Fibroblast of skin of left quadriceps (primary cell): ENCODE measurements around the gene TMEM109.

ENCODE experiments used
- DNase-seq, 2 experiments: peaks; one replicate each; pipeline ENCODE4 v3.0.0-alpha.2; 2013; ENCODE audit warnings: low read depth in 2 of 2

TMEM109 gene

GRCh38 chr11:60942219-60942618 lies 28.3 kb downstream of the TMEM109 start:
- DNase-seq = no peak

DNA sequence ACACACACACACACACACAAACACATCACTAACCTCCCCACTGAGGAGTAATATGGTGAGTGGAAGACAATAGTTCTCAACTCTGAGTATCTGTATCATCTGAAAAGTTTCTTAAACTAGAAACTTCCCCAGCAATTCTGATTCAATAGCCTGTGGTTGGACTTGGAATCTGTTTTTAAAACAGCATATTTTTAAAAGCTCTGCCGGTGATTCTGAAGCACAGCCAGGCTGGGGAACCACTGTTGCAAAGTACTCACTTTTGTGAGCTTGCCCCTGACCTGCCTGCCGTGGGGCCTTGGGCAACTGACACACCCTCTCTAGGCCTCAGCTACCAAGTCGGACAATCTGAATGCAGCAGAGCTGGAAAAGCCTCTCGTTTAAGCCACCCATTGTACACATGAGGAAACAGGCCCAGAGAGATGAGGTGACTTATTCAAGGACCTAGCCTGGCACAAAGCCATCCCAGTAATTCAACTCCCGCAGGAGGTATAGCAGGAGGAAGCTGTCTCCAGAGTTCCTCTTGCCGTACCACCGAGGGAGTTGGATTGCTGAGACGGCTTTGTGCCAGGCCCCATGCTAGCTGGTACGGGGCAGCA lies 29.1 kb downstream of the TMEM109 start:
- no peak for DNase-seq

DNA sequence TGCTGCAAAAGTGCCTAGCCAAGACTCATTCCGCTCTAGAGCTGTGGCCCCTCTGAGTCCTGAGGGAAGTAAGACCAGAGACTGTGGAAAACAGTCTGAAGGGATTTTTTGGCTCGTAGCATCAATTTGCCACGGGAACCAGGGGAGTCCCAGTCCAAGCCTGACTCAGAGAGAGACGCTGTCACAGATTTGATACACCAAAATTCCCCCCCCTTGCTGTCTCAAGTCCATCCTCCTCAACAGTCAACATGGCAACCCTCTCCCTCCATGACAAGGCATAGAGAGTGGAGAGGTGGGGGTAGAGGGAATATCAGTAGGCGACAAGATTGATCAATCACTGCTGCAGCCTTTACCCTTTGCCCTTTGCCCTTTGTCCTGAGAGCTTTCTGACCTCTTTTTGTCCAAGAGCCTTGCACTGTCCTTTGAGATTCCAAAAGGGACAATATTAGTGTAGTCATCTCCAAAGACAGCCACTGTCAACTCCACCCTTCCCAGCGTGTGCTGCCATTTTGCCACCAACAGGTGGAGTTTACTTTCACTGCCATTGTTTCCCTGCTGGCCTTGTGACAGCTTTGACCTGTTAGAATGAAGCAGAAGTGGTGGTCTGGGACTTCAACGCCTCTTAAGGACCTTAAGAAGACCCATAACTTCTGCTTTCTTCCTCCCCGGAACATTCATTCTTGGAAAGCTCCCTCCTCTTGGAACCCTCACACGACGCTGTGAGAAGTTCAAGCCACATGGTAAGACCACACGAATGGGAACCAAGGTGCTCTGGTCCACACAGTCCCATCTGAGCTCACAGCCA lies 30.7 kb downstream of the TMEM109 start:
- no peak for DNase-seq

DNA sequence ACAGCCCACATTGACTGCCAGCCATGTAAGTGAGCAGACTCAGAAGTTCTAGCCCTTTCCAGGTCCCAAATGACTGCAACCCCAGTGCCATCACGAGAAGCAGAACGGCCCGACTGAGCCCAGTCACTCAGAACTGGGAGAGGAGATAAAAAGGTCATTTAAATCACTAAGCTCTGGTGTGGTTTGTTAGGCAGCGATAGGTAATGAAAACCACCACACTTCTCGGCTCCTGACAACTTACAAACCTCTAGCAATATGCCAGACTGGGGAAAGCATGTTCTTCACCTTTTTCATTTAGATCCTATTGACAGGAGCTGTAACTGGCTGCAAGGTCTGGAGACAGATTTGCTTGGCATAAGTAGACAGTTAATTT lies 31.3 kb downstream of the TMEM109 start:
- DNase-seq = no peak

DNA sequence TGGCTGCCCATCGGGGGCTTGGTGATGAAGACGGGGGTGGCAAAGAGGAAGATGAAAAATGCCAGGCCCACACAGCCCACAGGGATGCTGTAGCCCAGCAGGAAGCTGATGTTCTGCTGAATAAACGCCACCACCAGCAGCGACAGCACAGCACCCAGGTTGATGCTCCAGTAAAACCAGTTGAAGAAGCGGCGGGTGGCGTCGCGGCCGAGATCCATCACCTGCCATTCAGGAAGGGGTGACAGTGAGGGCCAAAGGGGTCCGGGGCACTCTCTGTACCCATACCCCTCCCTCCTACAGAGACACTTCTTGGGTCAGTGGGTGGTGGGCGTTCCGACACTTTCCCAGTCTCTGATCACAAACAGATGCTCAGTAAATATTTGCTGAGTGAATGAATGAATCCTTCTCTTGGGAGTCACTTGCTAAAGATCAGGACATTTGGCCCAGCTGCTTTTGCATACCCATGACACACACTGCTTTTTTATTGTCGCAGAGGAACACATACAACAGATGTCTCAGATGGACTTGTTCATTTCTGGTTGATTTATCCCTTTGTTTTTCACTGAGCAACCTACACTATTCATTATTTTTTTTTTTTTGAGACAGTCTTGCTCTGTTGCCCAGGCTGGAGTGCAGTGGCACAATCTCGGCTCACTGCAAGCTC lies 32.8 kb downstream of the TMEM109 start:
- DNase-seq = no peak

- DNase-seq = no peak
Observed at GRCh38 chr11:60947700-60948099, 33.7 kb downstream of the TMEM109 start.

GRCh38 chr11:60948250-60948649 lies 34.3 kb downstream of the TMEM109 start:
- DNase-seq = no peak

- DNase-seq = no peak
Observed at GRCh38 chr11:60950024-60950423, 36.1 kb downstream of the TMEM109 start.

DNA sequence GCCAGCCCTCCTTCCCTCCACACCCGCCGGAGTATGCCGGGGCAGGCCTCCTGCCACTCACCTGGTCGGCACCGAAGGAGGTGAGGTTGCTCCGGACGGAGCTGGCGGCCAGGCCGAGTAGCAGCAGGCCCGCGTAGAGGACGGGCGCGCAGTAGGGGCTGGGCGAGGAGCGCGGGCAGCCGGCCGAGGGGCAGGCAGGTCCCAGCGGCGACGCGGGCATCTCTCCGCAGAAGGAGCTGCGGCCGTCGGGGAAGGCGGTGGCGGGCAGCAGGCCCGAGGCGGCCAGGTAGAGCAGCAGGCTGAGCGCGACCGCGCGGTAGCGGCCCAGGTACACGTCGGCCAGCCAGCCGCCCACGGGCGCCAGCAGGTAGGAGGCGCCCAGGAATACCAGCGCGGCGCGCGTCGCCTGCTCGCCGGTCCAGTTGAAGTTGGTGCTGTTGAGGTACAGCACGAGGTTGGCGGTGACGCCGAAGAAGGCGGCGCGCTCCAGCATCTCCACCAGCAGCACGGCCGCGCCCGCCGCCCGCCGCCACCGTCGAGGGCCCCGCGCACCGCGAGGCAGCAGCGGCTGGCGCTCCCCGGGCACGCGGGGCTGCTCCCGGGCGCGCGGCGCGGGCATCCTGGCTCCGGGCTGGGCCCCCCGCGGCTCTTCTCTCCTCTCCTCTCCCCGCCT lies 37.1 kb downstream of the TMEM109 start:
- no peak for DNase-seq

DNA sequence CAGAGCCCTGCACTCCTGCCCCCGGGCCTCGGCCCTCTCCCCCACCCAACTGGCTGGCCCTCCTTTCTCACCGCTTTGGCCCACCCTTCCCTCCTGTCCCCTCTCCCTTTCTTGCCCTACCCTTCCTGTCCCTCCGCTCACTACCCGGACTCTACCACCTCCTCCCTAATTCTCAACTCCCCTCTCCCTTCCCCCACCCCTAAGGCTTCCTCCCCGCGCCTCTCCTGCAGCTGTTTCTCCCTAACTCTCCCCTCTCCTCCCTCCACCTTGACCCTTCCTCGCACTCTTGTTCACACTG lies 37.6 kb downstream of the TMEM109 start:
- DNase-seq = no peak

DNA sequence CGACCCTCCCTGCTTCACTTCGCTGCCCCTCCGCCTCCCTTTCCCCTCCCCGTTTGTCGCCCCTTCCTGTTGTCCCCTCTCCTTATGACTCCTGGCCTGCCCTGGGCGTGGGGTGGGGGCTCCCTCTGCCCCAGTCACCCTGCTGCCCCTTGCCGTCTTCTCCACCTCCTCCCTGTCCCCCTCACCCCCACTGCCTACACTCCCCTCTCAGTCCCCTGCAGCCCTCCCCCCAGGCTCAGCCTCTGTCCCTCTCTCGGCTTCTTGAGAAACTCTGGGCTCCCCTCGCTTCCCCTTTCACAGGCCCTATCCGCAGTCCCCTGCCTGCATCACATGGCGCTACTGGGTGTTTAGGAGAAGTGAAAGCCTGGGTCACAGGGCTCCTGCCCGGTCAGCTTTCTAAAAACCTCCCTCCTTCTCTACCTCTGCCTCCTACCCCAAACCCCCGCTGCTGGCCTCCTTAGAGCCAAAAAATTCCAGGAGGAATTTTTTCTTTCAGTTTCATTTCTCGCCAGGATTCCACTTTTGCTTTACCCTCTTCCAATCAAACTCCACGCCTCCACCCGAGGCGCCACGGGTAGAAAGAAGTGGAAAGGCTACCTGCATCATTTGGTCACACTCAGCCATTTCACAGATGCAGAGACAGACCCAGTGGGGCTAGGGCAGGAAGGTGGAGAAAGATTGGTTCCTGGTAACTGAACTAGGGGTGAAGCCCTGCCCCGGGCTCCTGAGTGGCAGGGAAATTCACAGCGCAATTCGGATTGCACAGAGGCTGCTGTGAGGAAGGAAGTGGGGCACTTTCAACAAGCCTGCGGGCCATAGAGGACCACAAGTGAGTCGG lies 38.2 kb downstream of the TMEM109 start, which contains the start of gene SLC15A3:
Gene SLC15A3 (minus strand): TSS at position 273 of the 838 bp plus-strand sequence. CDS start 625 bp downstream, outside the sequence.
- peak; percentile 8 to 14 for DNase-seq

- no peak for DNase-seq
Observed at GRCh38 chr11:60952742-60953170, 38.8 kb downstream of the TMEM109 start.

DNA sequence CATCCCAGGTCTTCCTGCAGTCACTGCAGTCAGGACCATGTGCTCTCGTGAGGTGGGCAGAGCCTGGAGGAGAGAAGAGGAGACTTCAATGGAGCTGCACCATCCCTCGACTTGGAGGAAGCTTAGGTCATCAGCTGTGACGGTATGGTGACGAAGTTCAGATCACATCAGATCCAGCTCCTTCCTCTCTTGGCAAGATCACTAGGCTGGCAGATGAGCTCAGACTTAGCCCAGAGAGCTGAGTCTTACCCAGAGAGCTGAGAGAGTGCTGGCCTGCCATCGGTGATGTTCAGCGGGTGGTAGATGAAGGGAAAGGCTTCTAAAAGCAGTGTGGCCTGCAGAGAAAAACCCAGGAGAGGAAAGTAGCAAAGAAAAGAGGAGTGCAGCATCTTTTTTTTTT lies 39.8 kb downstream of the TMEM109 start:
- no peak for DNase-seq

GRCh38 chr11:60954421-60954820 lies 40.5 kb downstream of the TMEM109 start:
- no peak for DNase-seq

- DNase-seq = no peak
Observed at GRCh38 chr11:60955571-60955970, 41.6 kb downstream of the TMEM109 start.

DNA sequence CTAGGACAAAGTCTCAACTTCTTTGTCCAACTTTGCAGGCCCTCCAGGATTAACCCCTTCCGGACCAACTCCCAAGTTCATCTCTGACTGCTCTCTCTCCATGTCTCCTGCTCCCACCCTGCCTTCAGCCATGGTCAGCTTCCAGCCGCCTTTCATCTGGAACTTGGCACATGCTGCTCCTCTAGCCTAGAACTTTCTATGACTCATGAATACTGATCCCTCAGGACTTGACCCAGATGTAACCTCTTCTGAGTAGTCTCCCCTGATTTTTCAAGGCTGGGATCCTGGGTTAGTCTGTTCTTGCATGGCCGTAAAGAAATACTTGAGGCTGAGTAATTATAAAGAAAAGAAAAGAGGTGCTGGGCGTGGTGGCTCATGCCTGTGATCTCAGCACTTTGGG lies 43.2 kb downstream of the TMEM109 start:
- DNase-seq = no peak

DNA sequence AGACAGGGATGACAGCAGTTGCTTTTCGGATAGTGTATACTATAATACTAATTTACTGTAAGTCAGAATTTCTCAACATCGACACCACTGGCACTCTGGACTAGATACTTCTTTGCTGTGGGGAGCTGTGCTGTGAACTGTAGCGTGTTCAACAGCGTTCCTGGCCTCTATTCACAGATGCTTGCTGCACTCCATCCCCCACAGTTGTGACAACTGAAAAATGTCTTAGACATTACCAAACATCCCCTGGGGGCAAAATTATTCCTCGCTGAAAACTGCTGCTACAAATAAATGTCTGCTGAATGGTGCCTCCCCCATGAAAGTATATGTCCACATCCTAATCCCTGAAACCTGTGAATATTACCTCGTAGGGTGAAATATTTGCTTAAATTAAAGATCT lies 45.5 kb downstream of the TMEM109 start:
- no peak for DNase-seq

DNA sequence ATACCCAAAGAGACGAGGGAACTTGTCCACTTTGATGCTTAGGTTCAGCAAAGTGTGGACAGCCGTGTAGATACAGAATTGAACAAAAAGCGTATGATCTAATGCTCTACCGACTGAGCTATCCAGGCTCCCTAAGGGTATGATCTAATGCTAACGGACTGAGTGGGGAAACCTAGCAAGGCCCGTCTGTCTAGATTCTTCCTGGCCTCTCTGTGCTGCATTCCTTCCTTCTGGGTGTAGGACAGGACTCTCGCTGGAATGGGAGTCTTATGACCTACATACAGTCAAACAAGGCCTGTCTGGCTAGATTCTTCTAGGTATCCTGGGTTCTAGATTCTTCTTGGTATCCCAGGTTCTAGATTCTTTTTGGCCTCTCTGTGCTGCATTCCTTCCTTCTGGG lies 46.4 kb downstream of the TMEM109 start:
- DNase-seq = no peak

DNA sequence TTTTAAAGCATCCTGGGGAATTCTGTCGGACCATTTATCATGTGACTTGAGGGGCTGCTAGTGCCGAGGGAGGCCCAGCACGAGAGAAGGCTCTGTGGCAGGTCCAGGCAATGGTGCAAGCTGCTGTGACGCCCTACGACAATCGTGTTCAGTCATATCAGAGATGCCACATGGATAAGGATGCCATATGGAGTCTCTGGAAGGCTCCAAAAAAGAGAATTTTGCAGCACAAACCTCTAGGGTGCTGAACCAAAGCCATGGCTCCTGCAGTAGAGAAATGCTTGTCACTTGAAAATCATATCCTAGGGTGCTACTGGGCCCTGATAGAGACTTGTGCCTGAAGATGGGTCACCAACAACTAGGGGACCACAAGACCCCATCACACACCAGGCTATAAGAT lies 50.8 kb downstream of the TMEM109 start:
- no peak for DNase-seq

DNA sequence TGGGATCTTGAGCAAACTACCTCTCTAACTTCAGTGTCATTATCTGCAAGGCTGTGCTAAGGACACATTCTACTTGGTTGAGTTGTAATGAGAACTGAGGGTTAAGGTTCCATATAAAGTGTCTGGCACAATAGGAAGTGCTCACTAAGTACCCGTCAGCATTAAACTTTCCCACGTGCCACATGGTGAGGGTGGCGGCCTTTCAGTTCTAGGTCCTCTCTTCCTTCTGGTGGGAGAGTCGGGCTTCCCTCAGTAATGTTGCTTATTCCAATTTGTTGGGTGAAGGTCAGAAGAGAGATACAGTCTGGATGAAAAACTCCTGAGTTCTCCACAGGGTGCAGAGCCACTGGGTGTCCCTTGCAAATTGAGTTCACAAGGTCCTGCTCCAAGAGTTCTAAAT lies 52.9 kb downstream of the TMEM109 start:
- DNase-seq = no peak

- no peak for DNase-seq
Observed at GRCh38 chr11:60968223-60968622, 54.3 kb downstream of the TMEM109 start.

DNA sequence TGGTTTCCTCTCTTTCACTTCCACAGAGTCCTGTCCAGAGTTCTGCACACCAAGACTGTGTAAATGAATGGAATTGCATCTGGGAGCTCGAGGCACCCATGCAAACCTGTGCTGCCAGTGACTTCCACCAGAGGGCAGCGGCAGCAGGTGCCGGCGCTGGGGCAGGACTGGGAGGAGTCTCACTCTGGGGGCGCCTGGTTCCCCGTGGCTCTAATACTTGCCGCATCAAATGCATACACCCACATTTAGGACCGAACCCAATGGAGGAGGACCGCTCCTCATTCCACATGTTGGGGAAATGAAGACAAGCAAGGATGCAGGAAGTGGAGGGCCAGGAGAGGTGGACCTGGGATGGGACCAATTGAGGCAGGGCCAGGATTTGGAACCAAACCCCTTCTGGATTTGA lies 56.4 kb downstream of the TMEM109 start:
- DNase-seq = no peak
